ENCODE results near the gene NPHP4. TPM values are rescaled to one million over a fixed set of nuclear protein-coding genes. Genes with fewer than 3 reads are reported as not detected.

NPHP4 gene
- total and polyA plus RNA-seq, 9 of the 15 experiments (the other 6 are each of a cell fraction or from before 2014, with no cell fraction given), result 0.52 to 26.2 (median 6.7) TPM

DNA sequence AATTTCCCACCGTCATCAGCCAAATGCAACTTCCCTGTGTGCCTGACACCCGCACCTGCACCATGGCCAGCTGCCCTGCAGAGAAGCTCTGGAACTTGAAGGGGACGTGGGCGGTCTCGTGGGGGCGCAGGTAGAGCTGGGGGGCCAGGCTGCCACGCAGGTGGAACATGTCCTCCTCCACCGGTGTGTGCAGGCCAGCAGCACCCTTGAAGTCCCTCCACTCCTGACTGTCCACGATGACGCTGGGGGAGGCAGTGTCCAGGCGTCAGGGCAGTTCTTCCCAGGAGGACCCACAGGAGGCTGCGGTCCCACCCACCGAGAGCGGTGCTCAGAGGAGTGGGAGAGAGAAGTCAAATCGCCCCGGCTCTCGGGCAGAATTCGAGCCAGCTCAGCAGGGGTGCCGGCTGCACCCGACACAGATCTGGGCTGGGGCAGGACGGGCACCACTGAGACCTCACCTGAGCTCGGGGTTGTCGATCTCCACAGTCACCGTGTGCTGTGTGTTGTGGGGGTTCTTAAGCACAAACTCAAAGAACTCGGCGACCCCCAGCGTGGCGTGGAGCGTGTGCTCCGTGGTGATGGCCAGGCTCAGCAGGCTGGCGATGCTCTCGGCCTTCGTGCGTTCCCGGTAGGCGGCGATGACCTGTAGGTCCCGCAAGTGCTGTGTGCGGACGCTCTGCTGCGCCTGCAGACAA, 117.7 kb downstream of the NPHP4 start:
- DNase-seq (ENCODE audit: extremely low read depth in 1 of 4, low spot score in 3 of 4) (no peak), ATAC-seq (no peak), FAIRE-seq (no peak)
- Histone ChIP-seq H3K36me3 (ENCODE audit: control insufficient read depth, insufficient read depth, low read length) (peaks cover 46% of the 10 kb centered on the region; the same call in 2 of the 3 replicates), H3K27ac (ENCODE audit: extremely low read depth, low read depth, low read length) (no peak overlapping the region), H3K4me3 (no peak overlapping the region), H4K20me1 (replicated peaks; ENCODE audit: control insufficient read depth, insufficient read depth, low read length) (peaks cover 4% of the 10 kb centered on the region), H3K4me1 (replicated peaks in 1 of 2; ENCODE audit: control insufficient read depth in 2 of 2, insufficient read depth in 2 of 2, low read length in 2 of 2) (peaks cover 0 to 11% of the 10 kb centered on the region in 2 experiments; a peak in 2 of 5 replicates), H3K9me1 (ENCODE audit: control insufficient read depth, insufficient read depth, low read length) (no peaks in the 10 kb centered on the region), H3K79me2 (ENCODE audit: control insufficient read depth, insufficient read depth, low read length) (no peaks in the 10 kb centered on the region), H3K4me2 (ENCODE audit: insufficient read depth, low read length) (no peak overlapping the region), H3K9me3 (replicated peaks; ENCODE audit: control insufficient read depth, insufficient read depth, low read depth, low read length) (no peaks in the 10 kb centered on the region), H2AFZ (ENCODE audit: low read depth, low read length) (no peak overlapping the region), H3K9ac (ENCODE audit: insufficient read depth in 1 of 2, low read depth in 2 of 2, low read length in 2 of 2) (0 out of 4 replicates have a peak overlapping the region, but pooled peaks of 1 of the 2 experiments have one; percentile 22), H3K27me3 (ENCODE audit: control insufficient read depth in 2 of 2, insufficient read depth in 2 of 2, low read length in 2 of 2) (no peaks in the 10 kb centered on the region)
- intact Hi-C loops (cut with micrococcal nuclease) (no loop called here), in situ Hi-C loops (cut with MboI) (no loop called here)
- 88% methylated on average over 31 of the region's 41 CpGs for WGBS (ENCODE audit: insufficient coverage, low coverage, missing lambda C conversion rate)
- BruUV-seq (replicated peaks), result no TSS peak
- CTCF ChIA-PET (ENCODE audit: low intra/inter-chr PET ratio), result no interaction called here
- TF ChIP-seq GATAD2A (IDR thresholded peaks at IDR 0.05) (no peak), E4F1 (CRISPR knock-in tag; IDR thresholded peaks at IDR 0.05; ENCODE audit: borderline replicate concordance) (no peak), CCNT2 (IDR thresholded peaks at IDR 0.05; ENCODE audit: borderline replicate concordance, extremely low read depth, insufficient read length, low read depth, low read length) (no peak), FOSL1 (tag; conservative IDR thresholded peaks at IDR 0.05) (no peak), HMGN3 (IDR thresholded peaks at IDR 0.05; ENCODE audit: borderline replicate concordance, extremely low read depth, insufficient read length, low read depth, low read length) (no peak), DACH1 (IDR thresholded peaks at IDR 0.05; ENCODE audit: partially characterized antibody) (no peak), MIER1 (IDR thresholded peaks at IDR 0.05; ENCODE audit: low read depth) (no peak), HEY1 (CRISPR knock-in tag; IDR thresholded peaks at IDR 0.05; ENCODE audit: borderline replicate concordance) (no peak), NUFIP1 (IDR thresholded peaks at IDR 0.05; ENCODE audit: partially characterized antibody) (no peak), ELF2 (CRISPR knock-in tag; IDR thresholded peaks at IDR 0.05) (no peak), MAFK (IDR thresholded peaks at IDR 0.05; ENCODE audit: low read length) (no peak), HDAC8 (tag; IDR thresholded peaks at IDR 0.05) (no peak), SNIP1 (IDR thresholded peaks at IDR 0.05; ENCODE audit: low read depth) (no peak), CEBPZ (IDR thresholded peaks at IDR 0.05; ENCODE audit: borderline replicate concordance, low read depth, low read length) (no peak)
- TF ChIP-seq, protein P1, sequence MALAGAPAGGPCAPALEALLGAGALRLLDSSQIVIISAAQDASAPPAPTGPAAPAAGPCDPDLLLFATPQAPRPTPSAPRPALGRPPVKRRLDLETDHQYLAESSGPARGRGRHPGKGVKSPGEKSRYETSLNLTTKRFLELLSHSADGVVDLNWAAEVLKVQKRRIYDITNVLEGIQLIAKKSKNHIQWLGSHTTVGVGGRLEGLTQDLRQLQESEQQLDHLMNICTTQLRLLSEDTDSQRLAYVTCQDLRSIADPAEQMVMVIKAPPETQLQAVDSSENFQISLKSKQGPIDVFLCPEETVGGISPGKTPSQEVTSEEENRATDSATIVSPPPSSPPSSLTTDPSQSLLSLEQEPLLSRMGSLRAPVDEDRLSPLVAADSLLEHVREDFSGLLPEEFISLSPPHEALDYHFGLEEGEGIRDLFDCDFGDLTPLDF (CRISPR knock-in tag; IDR thresholded peaks at IDR 0.05), result no peak
- POLR2A ChIA-PET, result no interaction called here
